ENCODE measurements around the gene DDX6.
"Not testable (repeated sequence)": the region's sequence is repeated elsewhere in the genome, so short reads cannot be mapped to it uniquely, and the experiment has no call there.

The DDX6 gene

GRCh38 chr11:118717733-118718132 lies 73.2 kb downstream of the DDX6 start:
- not testable (repeated sequence) for H3K4me1 ChIP-seq (ENCODE audit: control insufficient read depth, insufficient read depth, low read length); H3K27ac ChIP-seq (ENCODE audit: low read length); H3K9me3 ChIP-seq (ENCODE audit: control insufficient read depth in 2 of 2, low read length in 2 of 2); H3K9ac ChIP-seq (ENCODE audit: low read length in 2 of 2); H3K36me3 ChIP-seq (ENCODE audit: control insufficient read depth in 2 of 2, insufficient read depth in 2 of 2, low read length in 2 of 2); H3K27me3 ChIP-seq (ENCODE audit: control insufficient read depth in 1 of 2, insufficient read depth in 2 of 2, low read length in 2 of 2); H3K4me3 ChIP-seq (ENCODE audit: low read length in 2 of 2)

GRCh38 chr11:118717221-118717620 lies 73.7 kb downstream of the DDX6 start:
- H3K9me3 ChIP-seq (ENCODE audit: control insufficient read depth in 2 of 2, low read length in 2 of 2); H3K4me3 ChIP-seq (ENCODE audit: low read length in 2 of 2): not testable (repeated sequence)

DNA sequence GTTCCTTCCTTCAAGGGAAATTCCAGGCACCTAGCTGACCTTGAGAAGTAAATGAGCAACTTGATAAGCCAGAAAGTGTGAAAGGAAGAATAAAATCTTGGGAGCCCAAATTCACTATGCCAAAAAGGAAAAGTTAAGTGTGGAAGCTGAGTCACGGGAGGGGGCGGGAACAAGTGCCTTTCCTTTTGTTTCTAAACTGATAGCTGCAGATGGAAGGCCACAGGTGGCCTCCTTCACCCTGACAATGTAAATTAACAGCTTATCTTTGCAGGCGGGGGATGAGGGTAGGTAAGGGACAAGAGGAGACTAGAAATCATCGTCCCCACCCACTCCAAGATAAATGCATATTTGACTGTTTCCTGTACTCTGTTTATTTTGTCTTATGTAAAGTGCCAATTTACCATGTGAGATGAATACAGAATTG lies 75.1 kb downstream of the DDX6 start:
- no peak overlapping the region for H3K4me3 ChIP-seq (ENCODE audit: low read length in 2 of 2)
- no peaks in the 10 kb centered on the region for H3K9me3 ChIP-seq (ENCODE audit: control insufficient read depth in 2 of 2, low read length in 2 of 2)
- H3K27me3 ChIP-seq (ENCODE audit: control insufficient read depth in 1 of 2, insufficient read depth in 2 of 2, low read length in 2 of 2), result no peaks in the 10 kb centered on the region
- H3K4me1 ChIP-seq (ENCODE audit: control insufficient read depth, insufficient read depth, low read length), result peaks cover 4% of the 10 kb centered on the region
- no peak overlapping the region for H3K9ac ChIP-seq (ENCODE audit: low read length in 2 of 2)
- H3K36me3 ChIP-seq (ENCODE audit: control insufficient read depth in 2 of 2, insufficient read depth in 2 of 2, low read length in 2 of 2), result no peaks in the 10 kb centered on the region
- no peak overlapping the region for H3K27ac ChIP-seq (ENCODE audit: low read length)

More at GRCh38 chr11:118717221-118717620, 73.7 kb downstream of the DDX6 start:
- not testable (repeated sequence) for H3K27me3 ChIP-seq (ENCODE audit: control insufficient read depth in 1 of 2, insufficient read depth in 2 of 2, low read length in 2 of 2); H3K4me1 ChIP-seq (ENCODE audit: control insufficient read depth, insufficient read depth, low read length); H3K9ac ChIP-seq (ENCODE audit: low read length in 2 of 2); H3K36me3 ChIP-seq (ENCODE audit: control insufficient read depth in 2 of 2, insufficient read depth in 2 of 2, low read length in 2 of 2); H3K27ac ChIP-seq (ENCODE audit: low read length)

DNA sequence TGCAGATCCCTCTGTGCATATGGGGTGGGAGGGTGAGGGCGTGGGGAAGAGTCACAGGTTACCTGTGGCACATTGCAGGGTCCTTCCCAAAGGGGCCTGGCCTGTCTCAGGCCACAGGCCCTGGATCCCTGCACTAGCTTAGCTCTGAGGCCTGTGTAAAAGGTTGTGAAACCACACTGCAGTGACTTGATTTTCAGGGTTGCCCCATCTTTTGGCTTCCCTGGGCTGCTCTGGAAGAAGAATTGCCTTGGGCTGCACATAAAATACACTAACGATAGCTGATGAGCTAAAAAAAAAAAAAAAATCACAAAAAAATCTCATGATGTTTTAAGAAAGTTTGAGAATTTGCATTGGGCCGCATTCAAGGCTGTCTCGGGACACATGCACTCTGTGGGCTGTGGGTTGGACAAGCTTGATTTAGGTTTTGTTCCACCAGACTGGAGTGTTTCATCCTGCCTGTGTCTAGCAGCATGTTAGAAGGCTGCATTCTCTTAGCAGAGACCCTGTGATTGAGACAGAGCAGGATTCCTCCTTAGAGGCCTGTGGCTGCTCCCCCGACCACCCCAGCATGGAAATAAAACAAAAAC lies 75.6 kb downstream of the DDX6 start:
- H3K27ac ChIP-seq (ENCODE audit: low read length), result no peak overlapping the region
- no peaks in the 10 kb centered on the region for H3K9me3 ChIP-seq (ENCODE audit: control insufficient read depth in 2 of 2, low read length in 2 of 2)
- no peaks in the 10 kb centered on the region for H3K36me3 ChIP-seq (ENCODE audit: control insufficient read depth in 2 of 2, insufficient read depth in 2 of 2, low read length in 2 of 2)
- no peak overlapping the region for H3K4me3 ChIP-seq (ENCODE audit: low read length in 2 of 2)
- no peaks in the 10 kb centered on the region for H3K27me3 ChIP-seq (ENCODE audit: control insufficient read depth in 1 of 2, insufficient read depth in 2 of 2, low read length in 2 of 2)
- H3K9ac ChIP-seq (ENCODE audit: low read length in 2 of 2), result no peak overlapping the region
- H3K4me1 ChIP-seq (ENCODE audit: control insufficient read depth, insufficient read depth, low read length), result peaks cover 4% of the 10 kb centered on the region

- Histone ChIP-seq H3K27ac (ENCODE audit: low read length) (no peak overlapping the region), H3K36me3 (ENCODE audit: control insufficient read depth in 2 of 2, insufficient read depth in 2 of 2, low read length in 2 of 2) (no peaks in the 10 kb centered on the region), H3K4me3 (ENCODE audit: low read length in 2 of 2) (no peak overlapping the region), H3K9me3 (ENCODE audit: control insufficient read depth in 2 of 2, low read length in 2 of 2) (no peaks in the 10 kb centered on the region), H3K27me3 (ENCODE audit: control insufficient read depth in 1 of 2, insufficient read depth in 2 of 2, low read length in 2 of 2) (no peaks in the 10 kb centered on the region), H3K4me1 (ENCODE audit: control insufficient read depth, insufficient read depth, low read length) (peaks cover 4% of the 10 kb centered on the region), H3K9ac (ENCODE audit: low read length in 2 of 2) (no peak overlapping the region)
These were observed 76.1 kb downstream of the DDX6 start for GRCh38 chr11:118714816-118715215.

- not testable (repeated sequence) for H3K27ac ChIP-seq (ENCODE audit: low read length); H3K4me1 ChIP-seq (ENCODE audit: control insufficient read depth, insufficient read depth, low read length); H3K36me3 ChIP-seq (ENCODE audit: control insufficient read depth in 2 of 2, insufficient read depth in 2 of 2, low read length in 2 of 2)
These were observed 76.5 kb downstream of the DDX6 start for GRCh38 chr11:118714416-118714815.

DNA sequence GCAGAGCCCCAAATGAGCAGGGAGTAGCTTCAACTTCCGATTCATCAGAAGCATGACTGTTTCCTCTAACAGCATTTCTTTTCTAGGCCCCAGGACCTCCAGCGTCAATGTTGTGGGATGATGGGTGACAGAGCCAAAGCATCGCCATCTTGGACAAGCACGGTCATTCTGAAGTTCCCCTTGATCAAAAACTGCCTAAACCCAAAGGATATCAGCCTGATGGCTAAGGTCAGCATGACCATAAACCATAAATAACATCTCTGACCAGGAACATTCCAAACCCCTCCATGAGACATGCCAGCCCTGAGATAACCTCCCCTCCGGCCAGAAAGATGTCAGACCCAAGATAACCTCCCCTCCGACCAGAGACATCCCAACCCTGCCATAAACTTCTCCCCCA lies 82.7 kb downstream of the DDX6 start:
- H3K27ac ChIP-seq (ENCODE audit: low read length), result no peak overlapping the region
- H3K4me3 ChIP-seq (ENCODE audit: low read length in 2 of 2), result no peak overlapping the region
- H3K36me3 ChIP-seq (ENCODE audit: control insufficient read depth in 2 of 2, insufficient read depth in 2 of 2, low read length in 2 of 2), result no peaks in the 10 kb centered on the region
- no peaks in the 10 kb centered on the region for H3K9me3 ChIP-seq (ENCODE audit: control insufficient read depth in 2 of 2, low read length in 2 of 2)
- no peaks in the 10 kb centered on the region for H3K27me3 ChIP-seq (ENCODE audit: control insufficient read depth in 1 of 2, insufficient read depth in 2 of 2, low read length in 2 of 2)
- H3K9ac ChIP-seq (ENCODE audit: low read length in 2 of 2), result no peak overlapping the region
- no peaks in the 10 kb centered on the region for H3K4me1 ChIP-seq (ENCODE audit: control insufficient read depth, insufficient read depth, low read length)

More at GRCh38 chr11:118714416-118714815, 76.5 kb downstream of the DDX6 start:
- not testable (repeated sequence) for H3K9ac ChIP-seq (ENCODE audit: low read length in 2 of 2); H3K4me3 ChIP-seq (ENCODE audit: low read length in 2 of 2); H3K9me3 ChIP-seq (ENCODE audit: control insufficient read depth in 2 of 2, low read length in 2 of 2); H3K27me3 ChIP-seq (ENCODE audit: control insufficient read depth in 1 of 2, insufficient read depth in 2 of 2, low read length in 2 of 2)

GRCh38 chr11:118706546-118706825 lies 84.5 kb downstream of the DDX6 start:
- H3K9me3 ChIP-seq (ENCODE audit: control insufficient read depth in 2 of 2, low read length in 2 of 2), result no peaks in the 10 kb centered on the region
- H3K4me3 ChIP-seq (ENCODE audit: low read length in 2 of 2), result no peak overlapping the region
- no peaks in the 10 kb centered on the region for H3K4me1 ChIP-seq (ENCODE audit: control insufficient read depth, insufficient read depth, low read length)
- no peaks in the 10 kb centered on the region for H3K36me3 ChIP-seq (ENCODE audit: control insufficient read depth in 2 of 2, insufficient read depth in 2 of 2, low read length in 2 of 2)
- H3K27me3 ChIP-seq (ENCODE audit: control insufficient read depth in 1 of 2, insufficient read depth in 2 of 2, low read length in 2 of 2), result no peaks in the 10 kb centered on the region
- H3K9ac ChIP-seq (ENCODE audit: low read length in 2 of 2), result no peak overlapping the region
- no peak overlapping the region for H3K27ac ChIP-seq (ENCODE audit: low read length)

- H3K27ac ChIP-seq (ENCODE audit: low read length), result no peak overlapping the region
- H3K9me3 ChIP-seq (ENCODE audit: control insufficient read depth in 2 of 2, low read length in 2 of 2), result no peaks in the 10 kb centered on the region
- no peak overlapping the region for H3K9ac ChIP-seq (ENCODE audit: low read length in 2 of 2)
- H3K27me3 ChIP-seq (ENCODE audit: control insufficient read depth in 1 of 2, insufficient read depth in 2 of 2, low read length in 2 of 2), result no peaks in the 10 kb centered on the region
- no peaks in the 10 kb centered on the region for H3K36me3 ChIP-seq (ENCODE audit: control insufficient read depth in 2 of 2, insufficient read depth in 2 of 2, low read length in 2 of 2)
- H3K4me3 ChIP-seq (ENCODE audit: low read length in 2 of 2), result no peak overlapping the region
- H3K4me1 ChIP-seq (ENCODE audit: control insufficient read depth, insufficient read depth, low read length), result no peaks in the 10 kb centered on the region
These were observed 85.0 kb downstream of the DDX6 start for GRCh38 chr11:118705791-118706545.

GRCh38 chr11:118705111-118705741 lies 85.7 kb downstream of the DDX6 start:
- Histone ChIP-seq H3K27ac (ENCODE audit: low read length) (no peak overlapping the region), H3K4me3 (ENCODE audit: low read length in 2 of 2) (no peak overlapping the region), H3K9ac (ENCODE audit: low read length in 2 of 2) (no peak overlapping the region), H3K4me1 (ENCODE audit: control insufficient read depth, insufficient read depth, low read length) (no peaks in the 10 kb centered on the region), H3K36me3 (ENCODE audit: control insufficient read depth in 2 of 2, insufficient read depth in 2 of 2, low read length in 2 of 2) (no peaks in the 10 kb centered on the region), H3K27me3 (ENCODE audit: control insufficient read depth in 1 of 2, insufficient read depth in 2 of 2, low read length in 2 of 2) (no peaks in the 10 kb centered on the region), H3K9me3 (ENCODE audit: control insufficient read depth in 2 of 2, low read length in 2 of 2) (no peaks in the 10 kb centered on the region)

GRCh38 chr11:118703563-118704106 lies 87.3 kb downstream of the DDX6 start:
- no peak overlapping the region for H3K9ac ChIP-seq (ENCODE audit: low read length in 2 of 2)

More at GRCh38 chr11:118703563-118704106, 87.3 kb downstream of the DDX6 start:
- Histone ChIP-seq H3K9me3 (ENCODE audit: control insufficient read depth in 2 of 2, low read length in 2 of 2) (no peaks in the 10 kb centered on the region), H3K4me1 (ENCODE audit: control insufficient read depth, insufficient read depth, low read length) (no peaks in the 10 kb centered on the region), H3K4me3 (ENCODE audit: low read length in 2 of 2) (no peak overlapping the region), H3K36me3 (ENCODE audit: control insufficient read depth in 2 of 2, insufficient read depth in 2 of 2, low read length in 2 of 2) (no peaks in the 10 kb centered on the region), H3K27me3 (ENCODE audit: control insufficient read depth in 1 of 2, insufficient read depth in 2 of 2, low read length in 2 of 2) (no peaks in the 10 kb centered on the region), H3K27ac (ENCODE audit: low read length) (no peak overlapping the region)

Data from stomach smooth muscle (tissue), 2 donors.